ENCODE results near the gene DTWD2.
"Not testable (repeated sequence)": the region's sequence is repeated elsewhere in the genome, so short reads cannot be mapped to it uniquely, and the experiment has no call there.

The DTWD2 gene

DNA sequence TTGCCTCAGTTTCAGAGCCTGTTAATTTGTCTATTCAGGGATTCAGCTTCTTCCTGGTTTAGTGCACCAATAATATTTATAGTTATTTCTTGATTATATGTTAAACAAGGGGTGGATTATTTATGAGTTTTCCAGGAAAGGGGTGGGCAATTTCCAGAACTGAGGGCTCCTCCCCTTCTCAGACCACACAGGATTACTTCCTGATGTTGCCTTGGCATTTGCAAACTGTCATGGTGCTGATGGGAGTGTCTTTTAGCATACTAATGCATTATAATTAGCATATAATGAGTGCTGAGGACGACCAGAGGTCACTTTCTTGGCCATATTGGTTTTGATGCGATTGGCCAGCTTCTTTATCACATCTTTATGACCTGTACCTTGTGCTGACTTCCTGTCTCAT, 6.2 kb upstream of the DTWD2 start:
- H3K27me3 ChIP-seq (ENCODE audit: insufficient read depth, low read depth): no peaks in the 10 kb centered on the region
- no peaks in the 10 kb centered on the region for H4K20me1 ChIP-seq (ENCODE audit: insufficient read depth)
- H3K4me3 ChIP-seq (IDR thresholded peaks at IDR 0.05; ENCODE audit: insufficient read depth, low read depth, low read length): no peak overlapping the region
- TF ChIP-seq, protein P1, sequence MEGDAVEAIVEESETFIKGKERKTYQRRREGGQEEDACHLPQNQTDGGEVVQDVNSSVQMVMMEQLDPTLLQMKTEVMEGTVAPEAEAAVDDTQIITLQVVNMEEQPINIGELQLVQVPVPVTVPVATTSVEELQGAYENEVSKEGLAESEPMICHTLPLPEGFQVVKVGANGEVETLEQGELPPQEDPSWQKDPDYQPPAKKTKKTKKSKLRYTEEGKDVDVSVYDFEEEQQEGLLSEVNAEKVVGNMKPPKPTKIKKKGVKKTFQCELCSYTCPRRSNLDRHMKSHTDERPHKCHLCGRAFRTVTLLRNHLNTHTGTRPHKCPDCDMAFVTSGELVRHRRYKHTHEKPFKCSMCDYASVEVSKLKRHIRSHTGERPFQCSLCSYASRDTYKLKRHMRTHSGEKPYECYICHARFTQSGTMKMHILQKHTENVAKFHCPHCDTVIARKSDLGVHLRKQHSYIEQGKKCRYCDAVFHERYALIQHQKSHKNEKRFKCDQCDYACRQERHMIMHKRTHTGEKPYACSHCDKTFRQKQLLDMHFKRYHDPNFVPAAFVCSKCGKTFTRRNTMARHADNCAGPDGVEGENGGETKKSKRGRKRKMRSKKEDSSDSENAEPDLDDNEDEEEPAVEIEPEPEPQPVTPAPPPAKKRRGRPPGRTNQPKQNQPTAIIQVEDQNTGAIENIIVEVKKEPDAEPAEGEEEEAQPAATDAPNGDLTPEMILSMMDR (conservative IDR thresholded peaks at IDR 0.05; ENCODE audit: low read depth, low read length): no peak
- no peaks in the 10 kb centered on the region for H3K79me2 ChIP-seq (ENCODE audit: insufficient read depth, low read depth)
- H3K4me1 ChIP-seq (ENCODE audit: low read depth, poor library complexity, severe bottlenecking): no peaks in the 10 kb centered on the region
- no peak overlapping the region for H3K4me2 ChIP-seq
- H3K9ac ChIP-seq: no peak overlapping the region
- no peaks in the 10 kb centered on the region for H3K36me3 ChIP-seq (ENCODE audit: insufficient read depth)
- no peak overlapping the region for H2AFZ ChIP-seq (ENCODE audit: low read depth)
- H3K27ac ChIP-seq: no peak overlapping the region

DNA sequence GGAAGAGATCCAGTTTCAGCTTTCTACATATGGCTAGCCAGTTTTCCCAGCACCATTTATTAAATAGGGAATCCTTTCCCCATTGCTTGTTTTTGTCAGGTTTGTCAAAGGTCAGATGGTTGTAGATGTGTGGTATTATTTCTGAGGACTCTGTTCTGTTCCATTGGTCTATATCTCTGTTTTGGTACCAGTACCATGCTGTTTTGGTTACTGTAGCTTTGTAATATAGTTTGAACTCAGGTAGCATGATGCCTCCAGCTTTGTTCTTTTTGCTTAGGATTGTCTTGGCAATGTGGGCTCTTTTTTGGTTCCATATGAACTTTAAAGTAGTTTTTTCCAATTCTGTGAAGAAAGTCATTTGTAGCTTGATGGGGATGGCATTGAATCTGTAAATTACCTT, 4.8 kb upstream of the DTWD2 start:
- H3K27me3 ChIP-seq (ENCODE audit: insufficient read depth, low read depth); H4K20me1 ChIP-seq (ENCODE audit: insufficient read depth); H3K4me2 ChIP-seq; H3K27ac ChIP-seq; H3K36me3 ChIP-seq (ENCODE audit: insufficient read depth); H3K4me1 ChIP-seq (ENCODE audit: low read depth, poor library complexity, severe bottlenecking); H3K79me2 ChIP-seq (ENCODE audit: insufficient read depth, low read depth); H2AFZ ChIP-seq (ENCODE audit: low read depth); H3K4me3 ChIP-seq (IDR thresholded peaks at IDR 0.05; ENCODE audit: insufficient read depth, low read depth, low read length); H3K9ac ChIP-seq: not testable (repeated sequence)

DNA sequence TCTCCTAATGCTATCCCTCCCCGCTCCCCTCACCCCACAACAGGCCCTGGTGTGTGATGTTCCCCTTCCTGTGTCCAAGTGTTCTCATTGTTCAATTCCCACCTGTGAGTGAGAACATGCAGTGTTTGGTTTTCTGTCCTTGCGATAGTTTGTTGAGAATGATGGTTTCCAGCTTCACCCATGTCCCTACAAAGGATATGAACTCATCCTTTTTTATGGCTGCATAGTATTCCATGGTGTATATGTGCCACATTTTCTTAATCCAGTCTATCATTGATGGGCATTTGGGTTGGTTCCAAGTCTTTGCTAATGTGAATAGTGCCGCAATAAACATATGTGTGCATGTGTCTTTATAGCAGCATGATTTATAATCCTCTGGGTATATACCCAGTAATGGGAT, 3.7 kb upstream of the DTWD2 start:
- H3K4me3 ChIP-seq (IDR thresholded peaks at IDR 0.05; ENCODE audit: insufficient read depth, low read depth, low read length); H3K4me2 ChIP-seq; H3K9ac ChIP-seq; H3K36me3 ChIP-seq (ENCODE audit: insufficient read depth); H4K20me1 ChIP-seq (ENCODE audit: insufficient read depth); H3K27ac ChIP-seq; H3K4me1 ChIP-seq (ENCODE audit: low read depth, poor library complexity, severe bottlenecking); H2AFZ ChIP-seq (ENCODE audit: low read depth); H3K27me3 ChIP-seq (ENCODE audit: insufficient read depth, low read depth); H3K79me2 ChIP-seq (ENCODE audit: insufficient read depth, low read depth): not testable (repeated sequence)

DNA sequence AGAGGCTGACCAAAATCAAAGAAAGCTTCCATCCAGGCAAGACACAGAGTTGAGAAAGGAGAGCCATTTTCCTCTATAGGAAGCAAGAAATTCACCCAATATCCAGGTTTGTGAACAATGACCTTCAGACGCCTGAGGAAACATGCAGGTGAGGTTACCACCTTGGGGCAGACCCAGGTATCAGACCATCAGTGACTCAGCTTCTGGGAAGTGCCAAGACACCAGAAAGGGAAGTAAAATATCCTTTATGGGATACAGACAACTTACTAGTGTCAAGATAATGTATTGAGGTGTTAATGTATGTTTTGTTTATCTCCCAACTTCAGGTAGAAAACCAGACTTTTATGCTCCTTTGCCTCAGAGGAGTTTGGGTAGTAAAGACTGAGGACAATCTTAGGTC, 2.2 kb upstream of the DTWD2 start:
- Histone ChIP-seq H3K4me1 (ENCODE audit: low read depth, poor library complexity, severe bottlenecking) (peaks cover 8% of the 10 kb centered on the region), H3K9ac (no peak overlapping the region), H3K27me3 (ENCODE audit: insufficient read depth, low read depth) (no peaks in the 10 kb centered on the region), H3K36me3 (ENCODE audit: insufficient read depth) (no peaks in the 10 kb centered on the region), H3K4me2 (no peak overlapping the region), H3K4me3 (IDR thresholded peaks at IDR 0.05; ENCODE audit: insufficient read depth, low read depth, low read length) (no peak overlapping the region), H2AFZ (ENCODE audit: low read depth) (no peak overlapping the region), H4K20me1 (ENCODE audit: insufficient read depth) (no peaks in the 10 kb centered on the region), H3K27ac (no peak overlapping the region), H3K79me2 (ENCODE audit: insufficient read depth, low read depth) (no peaks in the 10 kb centered on the region)
- TF ChIP-seq, protein P1 (conservative IDR thresholded peaks at IDR 0.05; ENCODE audit: low read depth, low read length): no peak

DNA sequence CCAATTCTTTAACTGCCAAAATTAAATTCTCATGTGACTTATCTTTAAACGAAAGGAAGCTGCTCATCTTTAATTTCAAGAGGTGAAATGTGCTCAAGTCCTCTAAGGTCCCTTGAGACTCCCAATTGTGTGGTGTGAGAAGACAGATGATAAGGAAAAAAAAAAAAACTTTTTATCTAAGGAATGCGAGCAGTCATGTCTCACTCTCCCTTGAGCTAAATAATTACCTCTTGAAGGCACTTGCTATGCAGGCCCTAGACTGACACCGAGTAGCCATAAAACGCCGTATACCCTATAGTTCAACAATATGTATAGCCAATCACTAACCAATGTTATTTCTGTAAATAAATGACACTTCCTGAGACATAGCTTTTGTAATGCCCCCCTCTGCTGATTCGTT, 1.5 kb upstream of the DTWD2 start:
- H3K4me3 ChIP-seq (IDR thresholded peaks at IDR 0.05; ENCODE audit: insufficient read depth, low read depth, low read length): no peak overlapping the region
- H3K4me2 ChIP-seq: no peak overlapping the region
- H3K4me1 ChIP-seq (ENCODE audit: low read depth, poor library complexity, severe bottlenecking): peaks cover 8% of the 10 kb centered on the region
- no peak overlapping the region for H3K9ac ChIP-seq
- no peak overlapping the region for H3K27ac ChIP-seq
- no peaks in the 10 kb centered on the region for H3K27me3 ChIP-seq (ENCODE audit: insufficient read depth, low read depth)
- H2AFZ ChIP-seq (ENCODE audit: low read depth): no peak overlapping the region
- no peaks in the 10 kb centered on the region for H3K36me3 ChIP-seq (ENCODE audit: insufficient read depth)
- TF ChIP-seq, protein P1 (conservative IDR thresholded peaks at IDR 0.05; ENCODE audit: low read depth, low read length): no peak
- H4K20me1 ChIP-seq (ENCODE audit: insufficient read depth): no peaks in the 10 kb centered on the region
- H3K79me2 ChIP-seq (ENCODE audit: insufficient read depth, low read depth): no peaks in the 10 kb centered on the region
